Body of pancreas (tissue), 4 donors: ENCODE measurements around the gene HOMER2.

Source experiments
- CTCF ChIP-seq, 7 experiments: fragments of 450-650 bp in 4 of 7; fragments of 200-600 bp in 3 of 7; sonication (generic) in 3 of 7; IDR thresholded peaks; one replicate each; pipeline ENCODE4 v1.5.1; 2016 to 2019; ENCODE audit warnings: antibody characterized with exemption in 7 of 7
- POLR2A ChIP-seq, 3 donors: fragments of 450-650 bp; IDR thresholded peaks; one replicate each; pipeline ENCODE4 v1.6.1; 2016; ENCODE audit warnings: antibody characterized with exemption in 3 of 3, mild to moderate bottlenecking in 2 of 3

GRCh38 chr15:82999905-83000671 lies 47.6 kb upstream of the HOMER2 start:
- TF ChIP-seq CTCF (IDR thresholded peaks at IDR 0.05) (peak; percentile 42 to 90 (median 81)), POLR2A (IDR thresholded peaks at IDR 0.05) (peak in 1 of 3 donors; percentile 16)
